Erythroblast (primary cell): ENCODE data around the gene MGAT4B.

ENCODE experiments used
- GATA1 ChIP-seq: IDR thresholded peaks from 2 replicates; pipeline ENCODE4 v1.6.1; 2011; ENCODE audit warnings: low read depth, mild to moderate bottlenecking, control low read depth, low read length, moderate library complexity
- POLR2A ChIP-seq: IDR thresholded peaks from 2 replicates; pipeline ENCODE4 v1.6.1; 2011; ENCODE audit warnings: mild to moderate bottlenecking, low read length

- no peak for TF ChIP-seq POLR2A
- TF ChIP-seq GATA1, result no peak
These were observed 15.4 kb upstream of the MGAT4B start for GRCh38 chr5:179822059-179822432.
